Sigmoid colon (tissue), 7 donors: Measurements from ENCODE around the gene NMD3. TPM values are rescaled to one million over a fixed set of nuclear protein-coding genes. Genes with fewer than 3 reads are reported as not detected.

Source experiments
- DNase-seq: peaks from one replicate; pipeline ENCODE4 v3.0.0-alpha.2; 2019
- H3K27ac ChIP-seq, 4 donors: fragments of 200-600 bp; sonication (generic); one replicate each; pipeline ENCODE4 v1.5.1; 2016 to 2019; ENCODE audit warnings: mild to moderate bottlenecking in 1 of 4
- H3K27me3 ChIP-seq, 3 donors: fragments of 200-600 bp; sonication (generic); one replicate each; pipeline ENCODE4 v1.5.1; 2019; ENCODE audit warnings: mild to moderate bottlenecking in 1 of 3
- H3K36me3 ChIP-seq, 4 donors: fragments of 200-600 bp; sonication (generic); one replicate each; pipeline ENCODE4 v1.5.1; 2016 to 2019
- H3K4me1 ChIP-seq, 4 donors: fragments of 200-600 bp; sonication (generic); one replicate each; pipeline ENCODE4 v1.5.1; 2017 to 2019
- H3K4me3 ChIP-seq, 4 donors: fragments of 200-600 bp; sonication (generic); one replicate each; pipeline ENCODE4 v1.5.1; 2017 to 2019; ENCODE audit warnings: mild to moderate bottlenecking in 2 of 4, moderate library complexity in 1 of 4
- H3K9me3 ChIP-seq, 4 donors: fragments of 200-600 bp in 3 of 4; sonication (generic) in 3 of 4; one replicate each; pipeline versions ENCODE4 v1.5.1 to v1.6.1; 2013 to 2019
- EP300 ChIP-seq, 4 donors: sonication (generic); formaldehyde crosslinking; IDR thresholded peaks; one replicate each; pipeline ENCODE4 v1.6.1; 2017; ENCODE audit warnings: antibody characterized with exemption in 4 of 4
- POLR2A ChIP-seq, 2 donors: fragments of 450-650 bp; IDR thresholded peaks; one replicate each; pipeline ENCODE4 v1.6.1; 2016; ENCODE audit warnings: antibody characterized with exemption in 2 of 2, mild to moderate bottlenecking in 2 of 2, moderate library complexity in 2 of 2
- POLR2AphosphoS5 ChIP-seq, 4 donors: sonication (generic); formaldehyde crosslinking; IDR thresholded peaks; one replicate each; pipeline ENCODE4 v1.6.1; 2017; ENCODE audit warnings: antibody characterized with exemption in 4 of 4
- WGBS, 2 donors: extraction: QIAGEN DNeasy Blood & Tissue Kit; methylation state at CpG; one replicate each; pipeline ENCODE4 v1.1.7; 2013; 5-methylcytosine and 5-hydroxymethylcytosine counted together
- intact Hi-C: fragments of 100-400 bp; cut with DNase I; formaldehyde crosslinking; loops from one replicate; pipeline ENCODE4 v1.15.1; 2023
- polyA plus RNA-seq, 3 donors: library from polyadenylated mRNA; stranded (reverse); fragments of 200-250 nt; gene quantifications; one replicate each; pipeline ENCODE4 v1.2.3, GENCODE V29; 2013
- small RNA-seq, 3 donors: library from RNA; depleted of rRNA; stranded (forward); fragments of <200 nt; gene quantifications; one replicate each; pipeline ENCODE3, GENCODE V24; 2016
- total RNA-seq, 4 donors: library from RNA; depleted of rRNA; stranded (reverse); fragments of >200 nt; gene quantifications; one replicate each; pipeline ENCODE4 v1.1.0, GENCODE V29; 2016
- TF ChIP-seq, protein P1 (sequence below), 4 experiments: fragments of 450-650 bp in 3 of 4; fragments of 200-600 bp in 1 of 4; IDR thresholded peaks; one replicate each; pipeline ENCODE4 v1.5.1; 2016 to 2019; ENCODE audit warnings: antibody characterized with exemption in 4 of 4, mild to moderate bottlenecking in 3 of 4, moderate library complexity in 2 of 4
- donor health status: healthy with polysubstance abuse.
- donor health status: Bipolar disorder and iron deficiency.
- donor health status: healthy.

Gene NMD3
- total and polyA plus RNA-seq, 7 donors = 20.7 to 58.3 (median 42.4) TPM

DNA sequence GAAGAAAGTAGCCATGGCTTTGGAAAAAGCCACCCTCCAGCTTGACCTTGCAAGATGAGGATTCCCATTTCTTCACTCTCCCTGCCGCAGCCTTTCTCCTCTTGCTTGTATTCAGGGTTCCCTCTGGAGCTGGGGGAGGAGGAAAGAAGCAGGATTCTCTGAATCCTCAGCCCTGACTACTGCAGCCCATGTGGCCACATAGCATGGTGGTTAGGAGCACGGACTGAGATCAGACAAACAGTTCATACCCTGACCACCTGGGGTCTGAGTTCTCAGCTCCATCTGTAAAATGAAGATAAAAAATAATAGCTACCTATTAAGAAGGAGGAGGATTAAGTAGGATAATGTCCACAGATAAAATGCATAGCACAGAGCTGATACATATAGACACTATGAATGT, 72.3 kb downstream of the NMD3 start:
- no peak for DNase-seq
- Histone ChIP-seq H3K36me3 (no peaks in the 10 kb centered on the region), H3K4me1 (no peaks in the 10 kb centered on the region), H3K9me3 (peaks cover 0 to under 1% (median 0%) of the 10 kb centered on the region in 4 donors), H3K27me3 (no peaks in the 10 kb centered on the region), H3K4me3 (no peak overlapping the region), H3K27ac (no peak overlapping the region)
- TF ChIP-seq POLR2A (IDR thresholded peaks at IDR 0.05) (no peak), POLR2AphosphoS5 (IDR thresholded peaks at IDR 0.05) (no peak), EP300 (IDR thresholded peaks at IDR 0.05) (no peak)
- TF ChIP-seq, protein P1, sequence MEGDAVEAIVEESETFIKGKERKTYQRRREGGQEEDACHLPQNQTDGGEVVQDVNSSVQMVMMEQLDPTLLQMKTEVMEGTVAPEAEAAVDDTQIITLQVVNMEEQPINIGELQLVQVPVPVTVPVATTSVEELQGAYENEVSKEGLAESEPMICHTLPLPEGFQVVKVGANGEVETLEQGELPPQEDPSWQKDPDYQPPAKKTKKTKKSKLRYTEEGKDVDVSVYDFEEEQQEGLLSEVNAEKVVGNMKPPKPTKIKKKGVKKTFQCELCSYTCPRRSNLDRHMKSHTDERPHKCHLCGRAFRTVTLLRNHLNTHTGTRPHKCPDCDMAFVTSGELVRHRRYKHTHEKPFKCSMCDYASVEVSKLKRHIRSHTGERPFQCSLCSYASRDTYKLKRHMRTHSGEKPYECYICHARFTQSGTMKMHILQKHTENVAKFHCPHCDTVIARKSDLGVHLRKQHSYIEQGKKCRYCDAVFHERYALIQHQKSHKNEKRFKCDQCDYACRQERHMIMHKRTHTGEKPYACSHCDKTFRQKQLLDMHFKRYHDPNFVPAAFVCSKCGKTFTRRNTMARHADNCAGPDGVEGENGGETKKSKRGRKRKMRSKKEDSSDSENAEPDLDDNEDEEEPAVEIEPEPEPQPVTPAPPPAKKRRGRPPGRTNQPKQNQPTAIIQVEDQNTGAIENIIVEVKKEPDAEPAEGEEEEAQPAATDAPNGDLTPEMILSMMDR (IDR thresholded peaks at IDR 0.05) = no peak
- 87 to 88% methylated on average over 2 of the region's 2 CpGs for WGBS, 2 donors
- intact Hi-C loops = no loop called here

- Histone ChIP-seq H3K4me3 (no peak overlapping the region), H3K9me3 (peaks cover 0 to 7% (median 0%) of the 10 kb centered on the region in 4 donors), H3K4me1 (no peaks in the 10 kb centered on the region), H3K27ac (no peak overlapping the region), H3K27me3 (no peaks in the 10 kb centered on the region), H3K36me3 (no peaks in the 10 kb centered on the region)
- TF ChIP-seq, protein P1 (IDR thresholded peaks at IDR 0.05) = no peak
- no peak for TF ChIP-seq POLR2AphosphoS5 (IDR thresholded peaks at IDR 0.05)
- no peak for TF ChIP-seq EP300 (IDR thresholded peaks at IDR 0.05)
- TF ChIP-seq POLR2A (IDR thresholded peaks at IDR 0.05) = no peak
- no peak for DNase-seq
- intact Hi-C loops = no loop called here
Observed at GRCh38 chr3:161295325-161295724, 74.2 kb downstream of the NMD3 start.

- Histone ChIP-seq H3K4me1 (no peaks in the 10 kb centered on the region), H3K27me3 (no peaks in the 10 kb centered on the region), H3K36me3 (no peaks in the 10 kb centered on the region), H3K9me3 (peaks cover 0 to 7% (median 0%) of the 10 kb centered on the region in 4 donors), H3K27ac (no peak overlapping the region), H3K4me3 (no peak overlapping the region)
- intact Hi-C loops = no loop called here
- 83 to 93% methylated on average over 3 of the region's 3 CpGs for WGBS, 2 donors
- DNase-seq = no peak
- TF ChIP-seq POLR2AphosphoS5 (IDR thresholded peaks at IDR 0.05) = no peak
- TF ChIP-seq POLR2A (IDR thresholded peaks at IDR 0.05) = no peak
- no peak for TF ChIP-seq EP300 (IDR thresholded peaks at IDR 0.05)
Observed at GRCh38 chr3:161296814-161297213, 75.7 kb downstream of the NMD3 start.

Small RNAs within 50 kb of the gene (small RNA-seq; reads per million reads assigned to genes)
- 0 reads per million in 3 donors for gene AC108738.1

Other genes with a start within 250 kb of the NMD3 start
- gene B3GALNT1, start 116.0 kb upstream of the NMD3 start, total RNA-seq = 1 to 10 TPM; 2.1 to 5.4 (median 5.0) TPM
- 1 to 10 TPM in 2 of 3 donors, under 1 TPM in 1; 0.60 to 2.5 (median 1.4) TPM for gene B3GALNT1, start 116.0 kb upstream of the NMD3 start, polyA plus RNA-seq
- not detected for gene SPTSSB, start 150.2 kb downstream of the NMD3 start, total RNA-seq
- 1 to 10 TPM in 1 of 3 donors, under 1 TPM in 2; 0.09 to 6.0 (median 0.46) TPM for gene SPTSSB, start 150.2 kb downstream of the NMD3 start, polyA plus RNA-seq